ENCODE measurements around the gene DOHH. TPM values are rescaled to one million over a fixed set of nuclear protein-coding genes. Genes with fewer than 3 reads are reported as not detected.

Gene DOHH
- total RNA-seq, 1 donor from 2014 or later, result 12.2 TPM

DNA sequence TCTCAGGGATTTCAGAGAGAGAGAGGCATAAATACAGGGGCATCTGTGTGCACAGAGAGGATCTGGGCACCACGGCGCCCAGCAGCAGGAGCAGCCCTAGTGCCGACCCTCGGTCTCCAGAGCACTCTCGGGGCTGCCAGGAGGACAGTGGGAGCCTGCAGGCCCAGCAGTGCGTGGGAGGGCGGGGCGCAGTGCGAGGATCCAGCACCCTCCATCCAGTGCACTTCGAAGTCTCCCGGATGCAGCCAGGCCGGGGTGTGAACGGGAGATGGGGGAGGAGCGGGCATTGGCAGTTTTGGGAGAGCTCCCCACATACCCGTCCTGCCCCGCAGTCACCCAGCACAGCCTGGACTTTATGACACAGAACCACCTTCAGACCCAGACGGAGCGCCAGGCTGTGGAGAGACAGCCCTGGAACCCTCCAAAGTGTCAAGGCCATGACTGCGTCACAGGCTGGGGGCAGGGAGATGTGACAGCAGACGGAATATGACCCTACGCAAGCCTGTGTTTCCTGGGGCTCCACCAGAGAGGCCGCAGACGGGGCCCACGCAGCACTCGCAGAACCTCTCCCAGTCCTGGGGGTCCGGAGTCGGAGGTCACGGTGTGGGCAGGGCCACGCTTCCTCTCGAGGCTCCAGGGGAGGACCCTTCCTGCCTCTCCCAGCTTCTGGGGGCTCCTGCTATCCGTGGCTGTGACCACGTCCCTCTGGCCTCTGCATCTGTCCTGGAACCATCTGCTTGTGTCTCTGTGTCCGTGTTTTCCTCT, 23.8 kb upstream of the DOHH start:
- Histone ChIP-seq H3K4me3 (no peak overlapping the region), H3K27ac (no peak overlapping the region), H3K36me3 (peaks cover 52% of the 10 kb centered on the region), H3K4me1 (no peaks in the 10 kb centered on the region), H3K27me3 (no peaks in the 10 kb centered on the region), H3K9me3 (no peaks in the 10 kb centered on the region)
- ATAC-seq, result no peak
- intact Hi-C loops (cut with DNase I), result no loop called here
- DNase-seq, result no peak
- TF ChIP-seq, protein P1, sequence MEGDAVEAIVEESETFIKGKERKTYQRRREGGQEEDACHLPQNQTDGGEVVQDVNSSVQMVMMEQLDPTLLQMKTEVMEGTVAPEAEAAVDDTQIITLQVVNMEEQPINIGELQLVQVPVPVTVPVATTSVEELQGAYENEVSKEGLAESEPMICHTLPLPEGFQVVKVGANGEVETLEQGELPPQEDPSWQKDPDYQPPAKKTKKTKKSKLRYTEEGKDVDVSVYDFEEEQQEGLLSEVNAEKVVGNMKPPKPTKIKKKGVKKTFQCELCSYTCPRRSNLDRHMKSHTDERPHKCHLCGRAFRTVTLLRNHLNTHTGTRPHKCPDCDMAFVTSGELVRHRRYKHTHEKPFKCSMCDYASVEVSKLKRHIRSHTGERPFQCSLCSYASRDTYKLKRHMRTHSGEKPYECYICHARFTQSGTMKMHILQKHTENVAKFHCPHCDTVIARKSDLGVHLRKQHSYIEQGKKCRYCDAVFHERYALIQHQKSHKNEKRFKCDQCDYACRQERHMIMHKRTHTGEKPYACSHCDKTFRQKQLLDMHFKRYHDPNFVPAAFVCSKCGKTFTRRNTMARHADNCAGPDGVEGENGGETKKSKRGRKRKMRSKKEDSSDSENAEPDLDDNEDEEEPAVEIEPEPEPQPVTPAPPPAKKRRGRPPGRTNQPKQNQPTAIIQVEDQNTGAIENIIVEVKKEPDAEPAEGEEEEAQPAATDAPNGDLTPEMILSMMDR (IDR thresholded peaks at IDR 0.05), result no peak

DNA sequence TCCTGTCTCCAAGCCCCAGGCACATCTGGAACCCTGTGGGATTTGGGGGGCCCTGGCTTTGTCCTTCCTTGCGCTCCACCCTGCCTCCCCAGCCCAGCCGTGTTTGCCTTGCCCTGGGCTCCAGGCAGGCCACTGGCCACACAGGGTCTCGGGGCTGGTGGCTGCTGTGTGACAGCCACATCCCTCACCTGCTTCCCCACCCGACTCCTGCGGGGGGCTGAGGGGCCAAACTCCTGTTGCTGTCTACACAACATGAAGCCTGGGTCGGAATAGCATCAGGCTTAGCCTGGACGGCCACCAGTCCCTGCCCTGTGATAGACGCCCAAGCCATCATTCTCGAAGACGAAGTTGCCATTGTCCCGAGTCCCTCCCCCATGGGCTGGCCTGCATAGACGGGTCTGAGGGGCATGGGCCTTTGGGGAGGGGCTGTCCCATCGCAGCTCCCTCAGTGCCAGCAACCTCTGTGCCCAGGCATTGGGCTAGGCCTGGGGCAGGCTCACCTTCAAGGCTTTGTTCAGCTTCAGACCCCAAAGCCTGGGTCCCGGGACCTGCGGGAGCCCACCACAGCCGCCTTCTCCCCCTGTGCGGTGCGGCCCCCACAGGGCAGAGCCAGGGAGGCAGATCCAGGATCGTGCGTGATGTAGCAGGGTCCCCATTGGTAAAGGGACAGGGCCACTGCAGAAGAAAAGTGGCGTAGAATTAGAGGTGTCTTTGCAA, 23.0 kb upstream of the DOHH start:
- no peaks in the 10 kb centered on the region for H3K27me3 ChIP-seq
- no peak overlapping the region for H3K27ac ChIP-seq
- DNase-seq, result no peak
- intact Hi-C loops (cut with DNase I), result no loop called here
- no peaks in the 10 kb centered on the region for H3K4me1 ChIP-seq
- ATAC-seq, result no peak
- peaks cover 56% of the 10 kb centered on the region for H3K36me3 ChIP-seq
- no peak overlapping the region for H3K4me3 ChIP-seq
- no peaks in the 10 kb centered on the region for H3K9me3 ChIP-seq
- TF ChIP-seq, protein P1 (IDR thresholded peaks at IDR 0.05), result no peak

DNA sequence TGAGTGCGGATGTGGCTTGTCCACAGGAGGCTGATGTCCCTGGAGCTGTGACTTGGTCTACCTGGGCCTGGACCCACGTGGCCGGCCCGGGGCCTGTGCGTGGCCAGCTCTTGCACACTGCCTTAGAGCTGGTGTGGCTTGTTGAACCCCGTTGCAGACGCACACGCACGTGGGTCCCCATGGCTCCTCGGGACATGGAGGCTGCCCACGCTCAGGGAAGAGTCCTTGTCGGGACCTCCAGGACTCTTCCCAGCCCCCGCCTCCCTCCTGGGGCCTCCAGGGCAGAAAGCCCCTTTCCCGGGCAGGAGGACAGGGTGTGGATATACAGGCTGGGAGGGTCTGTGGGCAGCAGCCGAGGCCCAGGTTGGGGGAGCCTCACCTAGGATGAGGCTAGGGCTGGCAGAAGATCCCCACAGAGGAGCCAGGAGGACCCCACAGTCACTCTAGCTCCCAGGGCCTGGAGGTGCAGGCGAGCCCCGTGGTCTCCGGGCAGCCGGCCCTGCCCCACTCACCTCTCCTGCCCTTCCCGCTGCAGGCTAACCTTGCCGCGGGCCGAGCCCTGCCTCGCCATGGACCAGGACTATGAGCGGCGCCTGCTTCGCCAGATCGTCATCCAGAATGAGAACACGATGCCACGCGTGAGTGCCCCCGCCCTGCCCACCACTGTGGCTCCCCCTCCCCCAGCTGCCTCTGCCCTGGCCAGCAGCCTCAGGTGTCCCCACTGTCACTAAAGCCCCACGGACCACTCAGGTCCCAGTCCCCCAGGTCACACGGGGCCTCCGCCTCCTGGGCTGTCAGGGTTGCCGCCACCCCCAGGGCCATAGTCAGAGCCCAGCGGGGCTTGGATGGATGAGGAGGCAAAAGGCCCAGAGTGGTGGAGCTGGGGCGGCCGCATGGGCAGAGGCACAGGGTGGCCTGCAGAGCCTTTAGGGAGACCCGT, 22.2 kb upstream of the DOHH start:
- H3K27ac ChIP-seq, result no peak overlapping the region
- no peaks in the 10 kb centered on the region for H3K4me1 ChIP-seq
- ATAC-seq (no peak), DNase-seq (peak; percentile 58)
- H3K4me3 ChIP-seq, result no peak overlapping the region
- H3K27me3 ChIP-seq, result no peaks in the 10 kb centered on the region
- TF ChIP-seq, protein P1 (IDR thresholded peaks at IDR 0.05), result no peak
- H3K9me3 ChIP-seq, result no peaks in the 10 kb centered on the region
- peaks cover 54% of the 10 kb centered on the region for H3K36me3 ChIP-seq
- intact Hi-C loops (cut with DNase I), result no loop called here

DNA sequence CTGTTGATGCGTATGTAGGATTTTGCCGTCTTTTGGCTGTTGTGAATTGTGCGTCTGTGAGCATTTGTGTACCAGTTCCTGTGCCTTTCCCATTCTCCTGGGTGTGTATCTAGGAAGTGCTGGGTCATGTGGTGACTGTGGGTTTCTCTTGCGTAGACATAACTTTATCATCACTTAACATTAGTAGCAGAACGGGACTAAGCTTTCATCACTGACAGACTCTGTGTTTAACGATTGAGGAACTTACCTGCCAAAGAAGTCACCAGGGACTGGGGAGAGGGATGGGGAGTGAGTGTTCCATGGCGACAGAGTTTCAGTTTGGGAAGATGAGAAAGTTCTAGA, 20.6 kb upstream of the DOHH start:
- no peak for DNase-seq
- H3K4me1 ChIP-seq, result no peaks in the 10 kb centered on the region
- H3K36me3 ChIP-seq, result peaks cover 39% of the 10 kb centered on the region
- TF ChIP-seq, protein P1 (IDR thresholded peaks at IDR 0.05), result no peak
- no peak overlapping the region for H3K4me3 ChIP-seq
- intact Hi-C loops (cut with DNase I), result no loop called here
- H3K9me3 ChIP-seq, result no peaks in the 10 kb centered on the region
- H3K27me3 ChIP-seq, result no peaks in the 10 kb centered on the region
- ATAC-seq, result no peak
- H3K27ac ChIP-seq, result no peak overlapping the region

DNA sequence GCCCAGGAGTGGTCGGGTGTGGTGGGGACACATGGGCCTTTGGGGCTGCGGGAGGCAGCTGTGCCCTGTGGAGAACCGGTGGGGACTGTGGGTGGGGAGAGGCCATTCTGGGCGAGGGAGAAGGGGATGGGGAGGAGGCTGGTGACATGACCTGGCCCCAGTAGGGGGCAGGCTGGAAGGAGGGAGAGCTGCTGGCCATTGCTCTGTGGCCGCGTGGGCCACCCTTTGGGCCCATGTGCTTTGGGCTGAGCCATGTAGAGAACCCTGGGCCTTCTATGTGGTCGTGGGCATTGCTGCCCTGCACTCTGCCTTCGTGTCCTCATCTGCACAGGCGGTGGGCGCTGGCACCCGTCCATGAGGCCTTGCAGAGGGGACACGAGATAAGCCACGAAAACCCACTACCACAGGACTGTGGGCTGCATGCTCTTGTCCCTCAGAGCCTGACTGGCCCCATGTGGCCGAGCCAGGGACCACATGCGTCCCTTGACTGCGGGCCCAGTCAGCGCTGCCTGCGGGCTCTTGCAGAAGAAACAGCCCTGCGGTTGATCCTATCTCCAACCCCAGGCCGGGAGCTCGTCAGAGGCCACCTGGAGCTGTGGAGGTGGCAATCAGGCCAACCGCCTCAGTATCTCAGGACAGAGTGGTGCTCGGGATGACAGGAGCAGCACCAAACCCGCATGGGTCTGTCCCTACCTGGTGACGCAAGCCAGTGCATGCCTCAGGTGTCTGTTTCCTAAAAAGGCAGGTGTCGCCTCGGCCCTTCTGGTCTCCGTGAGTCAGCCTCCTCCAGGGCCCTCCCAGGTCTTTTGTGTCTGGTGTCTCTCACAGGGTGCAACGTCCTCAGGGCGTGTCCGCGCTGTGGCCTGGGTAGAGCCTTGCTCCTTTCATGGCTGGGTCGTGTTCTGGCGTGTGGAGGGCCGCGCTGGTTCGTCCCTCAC, 20.0 kb upstream of the DOHH start:
- H3K9me3 ChIP-seq, result no peaks in the 10 kb centered on the region
- peaks cover 34% of the 10 kb centered on the region for H3K36me3 ChIP-seq
- no peak overlapping the region for H3K4me3 ChIP-seq
- H3K27me3 ChIP-seq, result no peaks in the 10 kb centered on the region
- no peak overlapping the region for H3K27ac ChIP-seq
- DNase-seq (peak; percentile 60), ATAC-seq (no peak)
- intact Hi-C loops (cut with DNase I), result no loop called here
- no peaks in the 10 kb centered on the region for H3K4me1 ChIP-seq
- TF ChIP-seq, protein P1 (IDR thresholded peaks at IDR 0.05), result no peak

All from upper lobe of right lung (tissue), 1 donor.